DMS79 treated with DMSO at 0.1 percent for 48 hours (cell line): ENCODE measurements around the gene TMEM51.

Experiments
- DNase-seq: peaks from one replicate; lab custom pipeline; 2025; lab: John Stamatoyannopoulos, UW

Gene TMEM51

GRCh38 chr1:15153184-15153841, at the start of gene TMEM51:
Gene TMEM51 (plus strand): TSS chr1:15153747. CDS start chr1:15215088, 61,341 bp downstream.
- peak; percentile 25 for DNase-seq

GRCh38 chr1:15103906-15104305, 49.6 kb upstream of the TMEM51 start:
- DNase-seq: no peak

- DNase-seq: no peak
Observed at GRCh38 chr1:15104768-15105167, 48.8 kb upstream of the TMEM51 start.

GRCh38 chr1:15106608-15107007, 46.9 kb upstream of the TMEM51 start:
- DNase-seq: no peak

GRCh38 chr1:15107058-15107687, 46.4 kb upstream of the TMEM51 start:
- DNase-seq: no peak

GRCh38 chr1:15107911-15108310, 45.6 kb upstream of the TMEM51 start:
- no peak for DNase-seq

GRCh38 chr1:15110128-15110866, 43.2 kb upstream of the TMEM51 start:
- no peak for DNase-seq

GRCh38 chr1:15110867-15111230, 42.7 kb upstream of the TMEM51 start:
- DNase-seq: no peak

- DNase-seq: no peak
Observed at GRCh38 chr1:15113146-15113545, 40.4 kb upstream of the TMEM51 start.

- no peak for DNase-seq
Observed at GRCh38 chr1:15114884-15115283, 38.7 kb upstream of the TMEM51 start.

- peak; percentile 11 for DNase-seq
Observed at GRCh38 chr1:15115542-15116330, 37.8 kb upstream of the TMEM51 start.

- DNase-seq: no peak
Observed at GRCh38 chr1:15116966-15117365, 36.6 kb upstream of the TMEM51 start.

GRCh38 chr1:15117671-15118325, 35.7 kb upstream of the TMEM51 start:
- DNase-seq: no peak

- no peak for DNase-seq
Observed at GRCh38 chr1:15118579-15118978, 35.0 kb upstream of the TMEM51 start.

- DNase-seq: no peak
Observed at GRCh38 chr1:15120251-15120945, 33.1 kb upstream of the TMEM51 start.

- no peak for DNase-seq
Observed at GRCh38 chr1:15122331-15122730, 31.2 kb upstream of the TMEM51 start.

GRCh38 chr1:15123270-15123669, 30.3 kb upstream of the TMEM51 start:
- DNase-seq: no peak

- DNase-seq: no peak
Observed at GRCh38 chr1:15123925-15124324, 29.6 kb upstream of the TMEM51 start.

- DNase-seq: no peak
Observed at GRCh38 chr1:15124362-15125100, 29.0 kb upstream of the TMEM51 start.

GRCh38 chr1:15125101-15125745, 28.3 kb upstream of the TMEM51 start:
- DNase-seq: no peak
